GM13976 (cell line): ENCODE results near the gene PAGE4.

Source experiments
- DNase-seq: peaks from one replicate; pipeline ENCODE4 v3.0.0; 2012; ENCODE audit warnings: low spot score
- CTCF ChIP-seq: IDR thresholded peaks from 2 replicates; pipeline ENCODE4 v1.5.1; 2012; ENCODE audit warnings: borderline replicate concordance, mild to moderate bottlenecking; ENCODE audit not compliant: insufficient read depth; ENCODE audit errors: extremely low read depth, missing control alignments, control extremely low read depth
- in situ Hi-C: fragments of 300-500 bp; cut with MboI; formaldehyde crosslinking; loops from one replicate; pipeline ENCODE4 v1.12.0; 2022; ENCODE audit warnings: low sequenced_read_pairs, mixed read lengths, inconsistent platforms; ENCODE audit not compliant: unreplicated experiment

The PAGE4 gene

GRCh38 chrX:49845701-49846403 is 16.7 kb downstream of the PAGE4 start:
- in situ Hi-C loops, result no loop called here
- no peak for DNase-seq
- TF ChIP-seq CTCF, result no peak

- DNase-seq, result no peak
- in situ Hi-C loops, result no loop called here
- TF ChIP-seq CTCF, result no peak
These were observed 17.4 kb downstream of the PAGE4 start for GRCh38 chrX:49846522-49846921.

GRCh38 chrX:49848275-49848674 is 19.2 kb downstream of the PAGE4 start:
- in situ Hi-C loops, result no loop called here
- no peak for TF ChIP-seq CTCF
- no peak for DNase-seq

- in situ Hi-C loops, result no loop called here
- no peak for DNase-seq
- TF ChIP-seq CTCF, result no peak
These were observed 20.9 kb downstream of the PAGE4 start for GRCh38 chrX:49850028-49850427.

GRCh38 chrX:49853661-49854060 is 24.6 kb downstream of the PAGE4 start:
- DNase-seq, result no peak
- no peak for TF ChIP-seq CTCF
- in situ Hi-C loops, result no loop called here

- no peak for TF ChIP-seq CTCF
- no peak for DNase-seq
- in situ Hi-C loops, result no loop called here
These were observed 27.7 kb downstream of the PAGE4 start for GRCh38 chrX:49856819-49857218.
